GM10248 (cell line): ENCODE data around the gene ZNF680.

Experiments
- CTCF ChIA-PET: fragments of 300-600 bp; sonication (Branson Sonifier 250); formaldehyde crosslinking; extraction: SDS; loops from one replicate; lab custom pipeline; 2021; ENCODE audit warnings: antibody characterized with exemption; lab: Yijun Ruan, JAX
- POLR2A ChIA-PET: fragments of 350-650 bp; sonication (Branson Sonifier 250); formaldehyde crosslinking; extraction: SDS; loops from one replicate; lab custom pipeline; 2020; ENCODE audit warnings: antibody characterized with exemption; lab: Yijun Ruan, JAX
- DNase-seq: peaks from one replicate; pipeline ENCODE4 v3.0.0; 2012; ENCODE audit errors: extremely low spot score
- TF ChIP-seq, protein P1 (sequence below): IDR thresholded peaks from 2 replicates; pipeline ENCODE4 v1.5.1; 2012; ENCODE audit warnings: mild to moderate bottlenecking, low read depth; ENCODE audit errors: extremely low read depth, missing control alignments, control extremely low read depth

Gene ZNF680

DNA sequence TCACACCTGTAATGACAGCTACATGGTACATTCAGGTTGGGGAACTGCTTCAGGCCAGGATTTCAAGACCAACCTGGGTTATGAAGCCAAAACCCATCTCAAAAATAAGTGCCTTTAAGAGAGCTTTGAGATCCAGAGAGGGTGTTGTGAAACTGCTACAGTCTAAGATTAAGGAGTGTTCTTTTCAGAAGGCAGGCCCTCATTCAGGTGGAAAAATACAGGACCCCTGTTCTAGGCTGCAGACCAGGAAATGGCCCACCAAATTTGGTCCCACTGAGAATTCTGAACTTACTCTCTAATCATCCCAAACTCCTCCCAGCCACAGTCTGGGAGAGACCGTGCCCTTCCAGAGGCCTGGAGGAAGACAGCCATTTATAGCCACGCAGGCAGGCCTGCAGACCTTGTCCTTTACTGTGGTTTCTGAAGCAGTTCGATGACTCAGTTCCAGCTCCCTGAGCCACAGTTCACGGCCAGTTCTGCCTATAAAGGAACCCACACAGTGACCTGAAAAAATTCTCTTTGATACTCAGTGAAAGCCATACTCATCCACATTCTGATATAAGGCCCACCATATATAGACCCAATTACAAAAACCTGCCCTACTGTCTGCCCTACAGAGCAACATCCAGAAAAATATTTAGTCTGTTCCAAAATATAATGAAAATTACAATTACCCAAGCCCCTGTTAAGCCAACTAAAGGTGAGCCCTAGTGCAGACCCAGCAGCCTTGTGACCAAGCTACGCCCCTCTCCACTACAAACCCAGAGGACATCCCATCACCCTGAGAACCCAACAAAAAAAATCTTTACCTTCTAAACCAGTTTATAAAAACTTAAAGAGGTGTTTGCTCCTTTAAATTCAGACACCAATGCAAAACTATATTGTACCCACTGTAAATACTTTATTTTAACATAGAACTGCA, 21.2 kb downstream of the ZNF680 start:
- CTCF ChIA-PET: no interaction called here
- TF ChIP-seq, protein P1, sequence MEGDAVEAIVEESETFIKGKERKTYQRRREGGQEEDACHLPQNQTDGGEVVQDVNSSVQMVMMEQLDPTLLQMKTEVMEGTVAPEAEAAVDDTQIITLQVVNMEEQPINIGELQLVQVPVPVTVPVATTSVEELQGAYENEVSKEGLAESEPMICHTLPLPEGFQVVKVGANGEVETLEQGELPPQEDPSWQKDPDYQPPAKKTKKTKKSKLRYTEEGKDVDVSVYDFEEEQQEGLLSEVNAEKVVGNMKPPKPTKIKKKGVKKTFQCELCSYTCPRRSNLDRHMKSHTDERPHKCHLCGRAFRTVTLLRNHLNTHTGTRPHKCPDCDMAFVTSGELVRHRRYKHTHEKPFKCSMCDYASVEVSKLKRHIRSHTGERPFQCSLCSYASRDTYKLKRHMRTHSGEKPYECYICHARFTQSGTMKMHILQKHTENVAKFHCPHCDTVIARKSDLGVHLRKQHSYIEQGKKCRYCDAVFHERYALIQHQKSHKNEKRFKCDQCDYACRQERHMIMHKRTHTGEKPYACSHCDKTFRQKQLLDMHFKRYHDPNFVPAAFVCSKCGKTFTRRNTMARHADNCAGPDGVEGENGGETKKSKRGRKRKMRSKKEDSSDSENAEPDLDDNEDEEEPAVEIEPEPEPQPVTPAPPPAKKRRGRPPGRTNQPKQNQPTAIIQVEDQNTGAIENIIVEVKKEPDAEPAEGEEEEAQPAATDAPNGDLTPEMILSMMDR: no peak
- no peak for DNase-seq
- POLR2A ChIA-PET: no interaction called here

DNA sequence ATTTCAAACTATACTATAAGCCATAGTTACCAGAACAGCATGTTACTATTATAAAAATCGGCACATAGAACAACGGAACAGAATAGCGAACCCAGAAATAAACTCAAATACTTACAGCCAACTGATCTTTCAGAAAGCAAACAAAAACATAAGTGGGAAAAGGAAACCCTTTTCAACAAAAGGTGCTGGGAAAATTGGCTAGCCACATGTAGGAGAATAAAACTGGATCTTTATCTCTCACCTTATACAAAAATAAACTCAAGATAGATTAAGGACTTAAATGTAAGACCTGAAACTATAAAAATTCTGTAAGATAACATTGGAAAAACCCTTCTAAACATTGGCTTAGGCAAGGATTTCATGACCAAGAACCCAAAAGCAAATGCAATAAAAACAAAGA, 29.1 kb downstream of the ZNF680 start:
- POLR2A ChIA-PET: no interaction called here
- CTCF ChIA-PET: no interaction called here
- TF ChIP-seq, protein P1: no peak
- DNase-seq: no peak

DNA sequence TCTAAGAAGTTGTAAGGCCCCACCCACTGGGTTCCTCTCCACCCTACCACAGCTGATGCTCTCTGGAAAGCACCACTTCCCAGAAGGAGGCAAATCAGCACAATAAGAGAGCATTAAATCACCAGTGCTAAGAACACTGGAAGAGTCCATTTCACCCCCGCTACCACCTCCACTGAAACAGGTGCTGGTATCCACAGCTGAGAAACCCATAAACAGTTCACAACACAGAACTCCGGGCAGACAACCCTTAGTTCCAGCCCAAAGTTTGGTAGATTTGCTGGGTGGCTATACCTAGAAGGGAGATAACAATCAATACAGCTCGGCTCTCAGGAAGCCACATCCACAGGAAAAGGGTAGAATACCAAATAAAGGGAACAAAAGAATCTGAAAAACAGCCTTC, 34.1 kb downstream of the ZNF680 start:
- POLR2A ChIA-PET: no interaction called here
- no peak for DNase-seq
- CTCF ChIA-PET: no interaction called here
- TF ChIP-seq, protein P1: no peak

DNA sequence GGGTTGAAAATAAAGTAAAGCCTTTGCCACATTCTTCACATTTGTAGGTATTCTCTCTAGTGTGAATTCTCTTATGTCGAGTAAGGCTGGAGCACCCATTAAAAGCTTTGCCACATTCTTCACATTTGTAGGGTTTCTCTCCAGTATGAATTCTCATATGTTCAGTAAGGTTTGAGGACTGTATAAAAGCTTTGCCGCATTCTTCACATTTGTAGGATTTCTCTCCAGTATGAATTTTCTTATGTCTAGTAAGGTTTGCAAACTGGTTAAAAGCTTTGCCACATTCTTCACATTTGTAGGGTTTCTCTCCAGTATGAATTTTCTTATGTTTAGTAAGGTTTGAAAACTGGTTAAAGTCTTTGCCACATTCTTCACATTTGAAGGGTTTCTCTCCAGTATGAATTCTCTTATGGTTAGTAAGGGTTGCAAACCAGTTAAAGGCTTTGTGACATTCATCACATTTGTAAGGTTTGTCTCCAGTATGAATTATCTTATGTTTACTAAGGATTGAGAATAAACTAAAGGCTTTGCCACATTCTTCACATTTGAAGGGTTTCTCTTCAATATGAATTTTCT, 41.4 kb downstream of the ZNF680 start:
- ChIA-PET CTCF (no interaction called here), POLR2A (no interaction called here)
- no peak for DNase-seq

DNA sequence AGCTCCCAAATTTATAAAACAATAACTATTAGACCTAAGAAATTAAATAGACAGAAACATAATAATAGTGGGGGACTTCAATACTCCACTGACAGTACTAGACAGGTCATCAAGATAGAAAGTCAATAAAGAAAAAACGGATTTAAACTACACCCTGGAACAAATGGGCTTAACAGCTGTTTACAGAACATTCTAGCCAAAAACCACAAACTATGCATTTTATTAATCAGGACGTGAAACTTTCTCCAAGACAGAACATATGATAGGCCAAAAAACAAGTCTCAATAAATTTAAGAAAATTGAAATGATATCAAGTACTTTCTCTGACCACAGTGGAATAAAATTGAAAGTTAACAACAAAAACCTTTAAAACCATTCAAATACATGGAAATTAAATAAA, 46.4 kb downstream of the ZNF680 start:
- no peak for DNase-seq
- POLR2A ChIA-PET: no interaction called here
- TF ChIP-seq, protein P1: no peak
- CTCF ChIA-PET: interaction anchor here (1.1 kb wide), 1 partner anchor 11 kb away, joined by 3 read pairs; no protein-coding TSS in a partner anchor

More for the DNA sequence above, 41.4 kb downstream of the ZNF680 start:
- TF ChIP-seq, protein P1: no peak

DNA sequence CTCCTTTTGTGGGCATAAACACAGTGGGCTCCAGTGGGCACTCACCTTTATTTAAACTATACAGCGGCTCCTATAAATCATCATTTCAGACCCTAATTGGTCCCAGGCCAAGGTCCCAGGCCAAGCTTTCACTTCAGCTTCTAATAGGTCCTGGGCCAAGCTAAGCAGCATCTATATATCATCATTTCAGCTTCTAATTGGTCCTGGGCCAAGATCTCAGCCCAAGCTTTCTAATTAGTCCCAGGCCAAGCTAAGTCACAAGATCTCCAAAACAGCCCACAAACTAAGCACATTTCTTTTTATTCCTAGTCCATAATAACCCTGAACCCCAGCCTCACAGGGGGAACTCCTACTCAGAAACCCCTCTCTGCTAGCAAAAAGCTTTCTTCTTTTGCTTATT, 47.1 kb downstream of the ZNF680 start:
- DNase-seq: no peak
- ChIA-PET CTCF (no interaction called here), POLR2A (no interaction called here)
- TF ChIP-seq, protein P1: no peak
